ENCODE measurements around the gene UTP11. TPM values are rescaled to one million over a fixed set of nuclear protein-coding genes. Genes with fewer than 3 reads are reported as not detected.
A peak's percentile ranks its signal among the peaks of the same experiment; 100 is the strongest.

The UTP11 gene
- polyA plus RNA-seq, 1 experiment: 18.3 TPM

DNA sequence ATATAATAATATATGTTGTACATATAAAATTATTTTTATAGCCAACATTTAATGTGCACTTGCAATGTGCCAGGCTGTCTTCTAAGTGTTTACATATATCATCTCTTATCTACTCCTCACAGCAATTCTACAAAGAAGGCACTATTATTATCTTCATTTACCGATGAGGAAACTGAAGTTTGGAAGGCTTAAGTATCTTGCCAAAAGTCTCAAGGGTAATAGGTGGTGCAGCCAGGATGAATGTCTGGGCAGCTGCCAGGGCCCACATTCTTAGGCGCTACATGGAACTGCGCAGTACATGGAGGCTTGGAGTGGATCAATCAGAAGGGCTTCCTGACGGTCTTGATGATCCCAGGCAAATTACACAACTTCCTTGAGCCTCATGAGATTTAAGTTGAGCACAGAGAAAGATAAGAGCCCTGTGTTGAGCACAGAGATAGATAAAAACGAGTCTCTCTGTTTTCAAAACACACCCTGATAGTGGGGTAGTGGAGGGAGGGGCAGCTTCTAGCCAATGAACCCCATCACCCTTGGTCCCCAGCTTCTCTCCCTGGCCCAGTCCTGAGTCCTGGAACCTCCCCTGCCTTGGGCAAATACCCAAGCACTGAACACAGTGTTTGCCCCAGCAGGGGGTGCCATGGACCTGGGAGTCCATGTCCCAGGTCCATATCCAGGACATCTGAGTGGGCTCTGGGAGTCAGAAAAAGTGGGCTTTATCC lies 24.8 kb downstream of the UTP11 start:
- TF ChIP-seq, protein P1, sequence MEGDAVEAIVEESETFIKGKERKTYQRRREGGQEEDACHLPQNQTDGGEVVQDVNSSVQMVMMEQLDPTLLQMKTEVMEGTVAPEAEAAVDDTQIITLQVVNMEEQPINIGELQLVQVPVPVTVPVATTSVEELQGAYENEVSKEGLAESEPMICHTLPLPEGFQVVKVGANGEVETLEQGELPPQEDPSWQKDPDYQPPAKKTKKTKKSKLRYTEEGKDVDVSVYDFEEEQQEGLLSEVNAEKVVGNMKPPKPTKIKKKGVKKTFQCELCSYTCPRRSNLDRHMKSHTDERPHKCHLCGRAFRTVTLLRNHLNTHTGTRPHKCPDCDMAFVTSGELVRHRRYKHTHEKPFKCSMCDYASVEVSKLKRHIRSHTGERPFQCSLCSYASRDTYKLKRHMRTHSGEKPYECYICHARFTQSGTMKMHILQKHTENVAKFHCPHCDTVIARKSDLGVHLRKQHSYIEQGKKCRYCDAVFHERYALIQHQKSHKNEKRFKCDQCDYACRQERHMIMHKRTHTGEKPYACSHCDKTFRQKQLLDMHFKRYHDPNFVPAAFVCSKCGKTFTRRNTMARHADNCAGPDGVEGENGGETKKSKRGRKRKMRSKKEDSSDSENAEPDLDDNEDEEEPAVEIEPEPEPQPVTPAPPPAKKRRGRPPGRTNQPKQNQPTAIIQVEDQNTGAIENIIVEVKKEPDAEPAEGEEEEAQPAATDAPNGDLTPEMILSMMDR (IDR thresholded peaks at IDR 0.05; ENCODE audit: insufficient read depth, low read depth, low read length): peak; percentile 29
- no peaks in the 10 kb centered on the region for H3K36me3 ChIP-seq (ENCODE audit: control insufficient read depth, insufficient read depth, low read length)
- CTCF ChIA-PET: interaction anchor here (0.6 to 1.6 kb wide), 4 partner anchors 8 to 802 kb away, joined by 3 read pairs; no protein-coding TSS in a partner anchor
- H3K27me3 ChIP-seq (ENCODE audit: control insufficient read depth, insufficient read depth, low read length): peaks cover 16% of the 10 kb centered on the region
- H3K4me3 ChIP-seq (ENCODE audit: low read depth, low read length): no peak overlapping the region
- POLR2A ChIA-PET: no interaction called here
- DNase-seq (ENCODE audit: low read depth): no peak

DNA sequence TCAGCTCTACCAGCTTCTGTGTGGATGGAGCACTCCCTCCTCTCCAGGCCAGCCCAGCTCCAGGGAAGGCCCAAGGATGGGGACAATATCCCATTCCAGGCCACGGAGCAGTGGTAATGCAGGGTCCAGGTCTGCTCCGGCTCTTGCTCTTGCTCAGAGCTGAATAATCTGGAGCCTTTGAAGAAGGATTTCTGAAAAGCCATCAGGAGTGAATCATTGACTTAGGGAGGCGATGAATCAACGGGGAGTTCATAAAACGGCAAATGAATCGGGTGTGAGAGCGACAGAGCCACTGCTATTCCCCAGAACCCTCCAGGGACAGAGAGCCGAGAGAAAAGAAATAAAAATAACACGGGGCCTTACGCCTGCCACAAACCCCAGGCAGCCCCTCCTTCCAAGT lies 26.3 kb downstream of the UTP11 start:
- ChIA-PET POLR2A (no interaction called here), CTCF (interaction anchor here (1.0 to 2.8 kb wide), 3 partner anchors 9 to 12 kb away, joined by 4 to 10 read pairs (median 5); no protein-coding TSS in a partner anchor)
- no peak for DNase-seq (ENCODE audit: low read depth)

DNA sequence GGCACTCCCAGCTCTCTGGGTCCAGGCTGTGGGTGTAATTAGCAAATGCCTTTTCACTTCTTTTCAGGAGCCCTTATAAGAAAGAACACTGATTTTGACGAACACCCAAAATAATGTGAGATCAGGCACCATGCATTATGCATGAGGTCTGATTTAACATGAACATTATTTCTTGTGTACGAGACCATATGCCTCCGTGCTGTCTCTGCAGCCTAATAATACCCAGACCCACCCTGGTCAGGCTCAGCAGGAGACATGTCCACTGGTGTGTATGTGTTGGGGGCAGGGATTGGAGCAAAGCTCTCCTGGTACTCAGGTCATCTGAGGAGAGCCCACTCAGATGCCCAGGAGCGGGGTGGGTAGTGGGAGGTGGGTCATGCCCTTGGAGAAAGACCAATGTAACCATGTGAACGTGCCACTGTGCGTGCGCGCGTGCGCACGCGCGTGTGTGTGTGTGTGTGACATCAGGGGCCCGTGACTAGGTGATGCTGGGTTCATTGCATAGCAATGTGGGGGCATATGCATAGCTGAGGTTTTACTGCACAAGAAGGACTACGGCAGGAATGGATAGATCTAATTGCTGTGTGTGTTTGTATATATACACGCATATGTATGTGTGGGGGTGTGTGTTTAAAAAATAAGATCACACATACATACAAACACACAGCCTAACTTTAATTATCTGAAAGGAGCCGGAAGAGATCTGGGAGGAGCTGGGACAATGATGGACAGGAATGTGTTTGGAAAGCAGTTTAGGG lies 27.0 kb downstream of the UTP11 start:
- CTCF ChIA-PET: interaction anchor here (1.0 to 2.8 kb wide), 3 partner anchors 9 to 13 kb away, joined by 4 to 10 read pairs (median 5); no protein-coding TSS in a partner anchor
- Histone ChIP-seq H3K27me3 (ENCODE audit: control insufficient read depth, insufficient read depth, low read length) (peaks cover 32% of the 10 kb centered on the region), H3K36me3 (ENCODE audit: control insufficient read depth, insufficient read depth, low read length) (no peaks in the 10 kb centered on the region), H3K4me3 (ENCODE audit: low read depth, low read length) (no peak overlapping the region)
- TF ChIP-seq, protein P1 (IDR thresholded peaks at IDR 0.05; ENCODE audit: insufficient read depth, low read depth, low read length): no peak
- DNase-seq (ENCODE audit: low read depth): no peak
- POLR2A ChIA-PET: no interaction called here

More for the DNA sequence above, 26.3 kb downstream of the UTP11 start:
- Histone ChIP-seq H3K36me3 (ENCODE audit: control insufficient read depth, insufficient read depth, low read length) (no peaks in the 10 kb centered on the region), H3K4me3 (ENCODE audit: low read depth, low read length) (no peak overlapping the region), H3K27me3 (ENCODE audit: control insufficient read depth, insufficient read depth, low read length) (peaks cover 27% of the 10 kb centered on the region)
- TF ChIP-seq, protein P1 (IDR thresholded peaks at IDR 0.05; ENCODE audit: insufficient read depth, low read depth, low read length): no peak

DNA sequence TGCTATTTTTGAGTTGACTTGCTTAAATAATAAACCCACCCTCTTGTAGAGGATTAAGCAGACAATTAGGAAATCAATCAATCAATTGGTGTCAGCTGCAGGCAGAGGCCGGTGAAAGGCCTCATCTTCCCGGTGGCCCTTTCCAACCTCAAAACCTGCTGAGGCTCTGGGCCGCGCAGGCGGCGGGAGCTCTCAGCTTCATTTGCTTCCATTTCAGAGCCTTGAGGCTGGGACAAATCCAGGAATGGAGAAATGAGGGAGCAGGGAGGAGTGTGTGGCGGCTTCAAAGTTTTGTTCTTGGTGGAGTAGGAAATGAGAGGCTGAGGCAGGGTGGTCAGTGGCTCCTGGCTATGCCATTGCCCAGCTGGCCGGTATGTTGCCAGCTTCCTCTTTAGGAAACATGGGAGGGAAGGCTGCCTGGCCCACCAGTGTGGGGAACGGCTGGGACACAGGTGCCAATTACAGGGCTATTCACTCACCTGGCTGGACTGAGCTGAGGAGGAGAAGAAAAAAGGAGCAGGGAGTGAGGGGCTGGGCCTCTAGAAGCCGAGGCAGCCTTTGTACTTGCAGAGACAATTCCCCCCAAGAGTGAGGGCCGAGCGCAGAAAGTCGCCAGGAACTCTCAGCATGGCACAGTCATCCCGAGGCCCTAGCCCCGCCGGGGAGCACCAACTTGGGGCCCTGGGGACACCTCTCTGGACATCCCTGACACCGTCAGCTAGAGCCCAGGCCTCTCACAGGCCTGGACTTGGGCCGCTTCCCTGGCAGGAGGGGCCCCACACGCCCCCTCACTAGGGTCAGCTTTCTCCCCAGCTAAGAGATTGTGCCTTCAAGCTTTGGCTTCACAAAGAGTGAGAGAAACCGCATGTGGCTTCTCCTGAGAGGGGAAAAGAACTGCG lies 29.7 kb downstream of the UTP11 start:
- Histone ChIP-seq H3K4me3 (ENCODE audit: low read depth, low read length) (no peak overlapping the region), H3K27me3 (ENCODE audit: control insufficient read depth, insufficient read depth, low read length) (peaks cover 41% of the 10 kb centered on the region)
- POLR2A ChIA-PET: no interaction called here

More for the DNA sequence above, 29.7 kb downstream of the UTP11 start:
- TF ChIP-seq, protein P1 (IDR thresholded peaks at IDR 0.05; ENCODE audit: insufficient read depth, low read depth, low read length): no peak
- no peaks in the 10 kb centered on the region for H3K36me3 ChIP-seq (ENCODE audit: control insufficient read depth, insufficient read depth, low read length)
- CTCF ChIA-PET: interaction anchor here (0.7 to 1.5 kb wide), 3 partner anchors 9 to 85 kb away, joined by 3 to 6 read pairs (median 3); no protein-coding TSS in a partner anchor
- DNase-seq (ENCODE audit: low read depth): no peak
